Measurements from ENCODE around the gene PLAAT2. TPM values are rescaled to one million over a fixed set of nuclear protein-coding genes. Genes with fewer than 3 reads are reported as not detected.

PLAAT2 gene
- polyA plus RNA-seq, 3 donors: not detected

DNA sequence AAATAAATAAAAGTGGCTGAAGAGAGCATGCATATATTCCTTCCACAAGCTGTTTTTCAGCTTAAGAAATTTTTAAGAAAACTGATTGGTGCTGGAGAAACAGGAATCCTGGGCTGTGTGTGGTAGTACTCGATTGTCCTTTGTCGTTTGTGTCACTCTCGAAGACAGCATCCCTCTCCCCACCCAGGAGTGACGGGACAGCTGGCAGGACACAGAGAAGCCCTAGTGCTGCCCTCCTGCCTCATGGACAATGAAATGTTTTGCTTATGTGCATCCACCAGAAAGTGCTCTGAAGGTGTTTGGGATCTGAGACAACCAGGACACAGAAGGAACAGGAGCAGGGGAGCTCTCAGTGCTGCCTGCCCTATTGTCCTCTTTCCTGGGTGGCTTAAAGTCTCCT, 13.8 kb downstream of the PLAAT2 start:
- intact Hi-C loops (cut with micrococcal nuclease): no loop called here
- H3K36me3 ChIP-seq (replicated peaks in 1 of 2; ENCODE audit: control insufficient read depth in 1 of 2, insufficient read depth in 2 of 2, low read length in 2 of 2): peaks cover 0 to 11% of the 10 kb centered on the region in 2 donors
- H3K9me3 Mint-ChIP-seq: no peaks in the 10 kb centered on the region
- H3K4me3 ChIP-seq (replicated peaks in 1 of 3; ENCODE audit: low read depth in 2 of 3, low read length in 3 of 3): no peak overlapping the region
- peaks cover 20% of the 10 kb centered on the region for H3K4me1 Mint-ChIP-seq
- H3K27me3 ChIP-seq (ENCODE audit: control insufficient read depth in 2 of 2, insufficient read depth in 2 of 2, low read length in 2 of 2): no peaks in the 10 kb centered on the region
- no peak overlapping the region for H3K27ac ChIP-seq (ENCODE audit: low read depth in 1 of 2, low read length in 2 of 2)
- no peak overlapping the region for H2AFZ ChIP-seq (ENCODE audit: insufficient read depth, low read depth, low read length, poor library complexity, severe bottlenecking)
- H3K9me3 ChIP-seq (replicated peaks in 1 of 2; ENCODE audit: control insufficient read depth in 1 of 2, insufficient read depth in 1 of 2, low read length in 2 of 2): no peaks in the 10 kb centered on the region
- no peak overlapping the region for H3K4me3 Mint-ChIP-seq
- WGBS (ENCODE audit: insufficient coverage): no CpG with 5 or more reads among the region's 4 CpGs
- no peaks in the 10 kb centered on the region for H3K79me2 ChIP-seq (ENCODE audit: insufficient read depth, low read length)
- H3K27me3 Mint-ChIP-seq (ENCODE audit: low read depth in 3 of 3): peaks cover 0 to 13% (median 6%) of the 10 kb centered on the region in 3 donors
- DNase-seq: no peak
- H4K20me1 ChIP-seq (ENCODE audit: insufficient read depth, low read length): no peaks in the 10 kb centered on the region
- H3K4me1 ChIP-seq (ENCODE audit: control insufficient read depth in 1 of 2, insufficient read depth in 2 of 2, low read length in 2 of 2): peaks cover 8 to 13% of the 10 kb centered on the region in 2 donors
- peaks cover 18 to 22% of the 10 kb centered on the region in 2 donors for H3K36me3 Mint-ChIP-seq
- no peak for TF ChIP-seq CTCF (IDR thresholded peaks at IDR 0.05)
- no peak overlapping the region for H3K4me2 ChIP-seq (replicated peaks; ENCODE audit: extremely low read depth, low read length, poor library complexity, severe bottlenecking)
- no peak overlapping the region for H3K9ac ChIP-seq (ENCODE audit: insufficient read depth, low read length, poor library complexity, severe bottlenecking)
- peak overlapping the region in 1 of 7 donors; percentile 68 for H3K27ac Mint-ChIP-seq

DNA sequence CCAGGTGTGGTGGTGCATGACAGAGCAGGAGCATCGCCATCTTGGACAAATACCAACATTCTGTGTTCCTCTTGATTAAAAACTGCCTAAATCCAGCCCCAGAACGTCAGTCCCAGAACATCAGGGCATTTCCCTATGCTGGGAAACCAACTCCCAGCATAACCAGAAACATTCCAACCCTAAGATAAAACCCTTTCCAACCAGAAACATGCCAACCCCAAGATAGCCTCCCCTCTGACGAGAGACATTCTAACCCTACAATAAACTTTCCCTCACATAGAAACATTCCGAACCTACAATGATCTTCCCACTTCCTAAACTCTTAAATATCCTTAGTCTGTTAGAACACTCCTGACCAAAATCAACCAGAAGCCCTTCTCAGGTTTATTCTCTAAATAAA, 15.0 kb downstream of the PLAAT2 start:
- 94% methylated on average over 3 of the region's 4 CpGs for WGBS (ENCODE audit: insufficient coverage)

More for the DNA sequence above, 15.0 kb downstream of the PLAAT2 start:
- Histone ChIP-seq H3K27ac (ENCODE audit: low read depth in 1 of 2, low read length in 2 of 2) (no peak overlapping the region), H3K4me3 (replicated peaks in 1 of 3; ENCODE audit: low read depth in 2 of 3, low read length in 3 of 3) (no peak overlapping the region), H3K36me3 (replicated peaks in 1 of 2; ENCODE audit: control insufficient read depth in 1 of 2, insufficient read depth in 2 of 2, low read length in 2 of 2) (peaks cover 0 to 11% of the 10 kb centered on the region in 2 donors), H2AFZ (ENCODE audit: insufficient read depth, low read depth, low read length, poor library complexity, severe bottlenecking) (no peak overlapping the region), H3K9ac (ENCODE audit: insufficient read depth, low read length, poor library complexity, severe bottlenecking) (no peak overlapping the region), H3K9me3 (replicated peaks in 1 of 2; ENCODE audit: control insufficient read depth in 1 of 2, insufficient read depth in 1 of 2, low read length in 2 of 2) (no peaks in the 10 kb centered on the region), H3K4me1 (ENCODE audit: control insufficient read depth in 1 of 2, insufficient read depth in 2 of 2, low read length in 2 of 2) (peaks cover 0 to 4% of the 10 kb centered on the region in 2 donors), H3K4me2 (replicated peaks; ENCODE audit: extremely low read depth, low read length, poor library complexity, severe bottlenecking) (no peak overlapping the region), H3K79me2 (ENCODE audit: insufficient read depth, low read length) (no peaks in the 10 kb centered on the region), H4K20me1 (ENCODE audit: insufficient read depth, low read length) (no peaks in the 10 kb centered on the region), H3K27me3 (ENCODE audit: control insufficient read depth in 2 of 2, insufficient read depth in 2 of 2, low read length in 2 of 2) (no peaks in the 10 kb centered on the region)
- DNase-seq: no peak
- intact Hi-C loops (cut with micrococcal nuclease): no loop called here
- peaks cover 16% of the 10 kb centered on the region for H3K4me1 Mint-ChIP-seq
- no peak overlapping the region for H3K4me3 Mint-ChIP-seq
- no peak for TF ChIP-seq CTCF (IDR thresholded peaks at IDR 0.05)
- H3K9me3 Mint-ChIP-seq: no peaks in the 10 kb centered on the region
- peaks cover 0 to 10% (median 6%) of the 10 kb centered on the region in 3 donors for H3K27me3 Mint-ChIP-seq (ENCODE audit: low read depth in 3 of 3)
- peaks cover 19 to 28% of the 10 kb centered on the region in 2 donors for H3K36me3 Mint-ChIP-seq
- H3K27ac Mint-ChIP-seq: no peak overlapping the region

All from CD14-positive monocyte (primary cell).